D721Med (cell line): ENCODE results near the gene CD274.

Source experiments
- DNase-seq: peaks from one replicate; pipeline ENCODE4 v3.0.0; 2011; ENCODE audit warnings: low spot score; ENCODE audit not compliant: insufficient read length
- FAIRE-seq: peaks from 2 replicates; lab custom pipeline; 2011; peaks lifted over from hg19 to GRCh38; lab: Jason Lieb, UNC
- CTCF ChIP-seq: IDR thresholded peaks from 2 replicates; pipeline ENCODE4 v1.5.1; 2012; ENCODE audit warnings: mild to moderate bottlenecking, control low read depth; ENCODE audit not compliant: insufficient read depth; ENCODE audit errors: missing control alignments

The CD274 gene

DNA sequence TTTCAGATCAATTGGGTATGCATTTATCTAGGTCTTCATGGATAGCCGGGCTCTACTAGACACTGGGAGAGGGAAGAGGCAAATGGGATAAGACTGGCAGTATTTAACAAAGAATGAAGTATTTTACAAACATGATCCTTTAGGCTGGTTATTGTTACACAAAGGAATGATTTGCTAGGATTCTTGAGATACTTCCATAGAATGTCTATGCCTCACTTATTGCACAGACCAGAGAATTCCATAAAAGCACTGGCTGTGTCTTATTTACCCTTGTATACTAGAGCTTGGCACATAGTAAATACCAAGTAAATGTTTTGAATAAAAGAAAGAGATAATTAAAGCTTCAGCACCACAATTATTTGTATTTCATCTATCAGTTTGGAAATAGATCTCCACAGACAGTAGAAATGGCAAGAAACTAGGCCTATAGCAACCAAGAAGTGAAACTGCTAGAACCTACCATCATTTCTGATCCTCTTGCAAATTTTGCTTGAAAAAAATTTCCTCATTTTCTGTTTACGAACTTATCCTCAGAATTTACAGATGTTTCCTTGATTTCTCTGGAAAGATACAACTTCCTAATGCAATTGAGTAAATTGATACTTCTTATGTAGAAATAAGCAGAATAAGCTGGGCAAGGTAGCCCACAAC, 63.7 kb downstream of the CD274 start:
- no peak for FAIRE-seq

GRCh38 chr9:5514617-5515260, 64.4 kb downstream of the CD274 start:
- DNase-seq = no peak
- FAIRE-seq = no peak
- no peak for TF ChIP-seq CTCF

More for the DNA sequence above, 63.7 kb downstream of the CD274 start:
- no peak for TF ChIP-seq CTCF
- DNase-seq = no peak

DNA sequence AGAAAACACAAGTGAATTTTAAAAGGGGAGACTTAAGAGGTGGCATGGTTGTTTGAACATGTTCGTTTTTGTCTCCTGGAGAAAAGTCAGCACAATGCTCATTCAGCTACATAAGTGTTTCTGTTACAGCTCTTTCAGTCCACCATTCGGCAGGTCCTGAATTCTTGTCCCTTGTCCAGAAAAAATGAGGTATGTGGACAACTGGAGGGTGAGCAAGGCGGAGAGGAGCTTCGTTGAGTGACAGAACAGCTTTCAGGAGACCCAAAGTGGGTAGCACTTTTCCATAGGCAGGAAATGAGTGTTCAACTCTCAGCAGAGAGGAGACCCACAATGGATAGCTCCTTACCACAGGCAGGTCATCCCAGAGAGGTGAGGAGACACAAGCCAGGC, 64.9 kb downstream of the CD274 start:
- no peak for DNase-seq
- no peak for FAIRE-seq
- no peak for TF ChIP-seq CTCF

DNA sequence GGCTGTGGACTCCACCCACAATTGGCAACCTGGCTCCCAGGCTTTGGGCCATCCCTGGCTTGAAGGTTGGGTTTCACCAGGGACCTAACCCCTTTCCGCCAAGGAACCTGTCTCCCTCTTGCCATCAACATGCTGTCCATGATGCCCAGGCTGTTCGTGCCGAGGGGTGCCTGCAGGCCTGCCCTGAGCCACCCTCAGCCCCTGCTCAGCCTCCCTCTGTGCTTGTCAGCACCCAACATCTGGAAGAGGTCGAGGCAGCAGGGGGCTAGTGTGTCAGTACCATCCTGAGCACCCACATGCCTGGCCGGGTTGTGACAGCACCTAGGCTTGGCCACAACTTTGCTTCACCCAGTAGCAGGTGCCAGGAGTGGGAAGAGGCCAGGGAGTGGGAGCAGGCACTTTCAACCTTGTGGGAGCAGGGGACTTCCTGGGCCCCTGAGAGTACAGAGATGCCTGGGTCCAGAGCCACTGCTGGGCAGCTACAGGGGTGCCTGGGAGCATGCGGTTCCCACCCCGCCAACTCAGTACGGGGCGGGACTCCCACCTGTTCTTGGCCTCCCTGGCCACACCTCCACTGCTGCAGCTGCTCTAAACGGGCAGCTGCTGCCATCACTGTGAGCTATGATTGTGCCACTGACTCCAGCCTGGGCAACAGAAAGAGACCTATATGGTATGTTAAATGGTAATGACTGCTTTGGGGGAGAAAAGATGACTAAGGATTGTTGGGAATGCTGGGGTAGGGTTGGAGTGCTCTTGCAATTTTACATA, 66.3 kb downstream of the CD274 start:
- no peak for FAIRE-seq
- no peak for TF ChIP-seq CTCF
- no peak for DNase-seq

GRCh38 chr9:5518171-5518936, 68.0 kb downstream of the CD274 start:
- no peak for TF ChIP-seq CTCF
- DNase-seq = no peak
- FAIRE-seq = no peak

GRCh38 chr9:5518937-5519319, 68.6 kb downstream of the CD274 start:
- FAIRE-seq (no peak), DNase-seq (no peak)
- TF ChIP-seq CTCF = no peak
